Ovary (tissue), 9 donors: ENCODE results near the gene CST7. TPM values are rescaled to one million over a fixed set of nuclear protein-coding genes. Genes with fewer than 3 reads are reported as not detected.

Source experiments
- DNase-seq, 5 donors: peaks; one replicate each; pipeline ENCODE4 v3.0.0-alpha.2; 2019 to 2020
- H3K27ac ChIP-seq, 2 donors: fragments of 200-600 bp; one replicate each; pipeline versions ENCODE4 v1.5.1 to v1.8.0; 2019 to 2022
- H3K27me3 ChIP-seq: fragments of 200-600 bp; one replicate; pipeline ENCODE4 v1.8.0; 2022
- H3K36me3 ChIP-seq: fragments of 200-600 bp; sonication (generic); one replicate; pipeline ENCODE4 v1.5.1; 2019
- H3K4me1 ChIP-seq: one replicate; pipeline ENCODE4 v1.8.1; 2013; ENCODE audit warnings: mild to moderate bottlenecking, moderate library complexity; ENCODE audit not compliant: insufficient read depth
- H3K4me3 ChIP-seq: fragments of 200-600 bp; sonication (generic); one replicate; pipeline ENCODE4 v1.5.1; 2017
- H3K9me3 ChIP-seq, 2 donors: fragments of 200-600 bp in 1 of 2; sonication (generic) in 1 of 2; one replicate each; pipeline versions ENCODE4 v1.5.1 to v1.8.1; 2013 to 2019; ENCODE audit warnings: mild to moderate bottlenecking in 1 of 2, moderate library complexity in 1 of 2
- EP300 ChIP-seq: sonication (generic); formaldehyde crosslinking; IDR thresholded peaks from one replicate; pipeline ENCODE4 v1.6.1; 2017; ENCODE audit warnings: antibody characterized with exemption
- POLR2A ChIP-seq: fragments of 450-650 bp; IDR thresholded peaks from one replicate; pipeline ENCODE4 v1.6.1; 2017; ENCODE audit warnings: antibody characterized with exemption, mild to moderate bottlenecking, moderate library complexity
- WGBS, 3 donors: extraction: QIAGEN DNeasy Blood & Tissue Kit in 1 of 3; methylation state at CpG; one replicate each; pipeline versions ENCODE4 v1.1.5 to v1.1.7; 2013 to 2017; 5-methylcytosine and 5-hydroxymethylcytosine counted together
- intact Hi-C, 4 donors: fragments of 100-400 bp; cut with DNase I; formaldehyde crosslinking; loops; one replicate each; pipeline versions ENCODE4 v1.11.0 to v1.15.1; 2022 to 2023
- polyA plus RNA-seq, 2 donors: library from polyadenylated mRNA; stranded (reverse); fragments of 200-250 nt in 1 of 2; fragments of 350-450 nt in 1 of 2; fragmentation: Illumina TruSeq in 1 of 2; extraction: RNeasy Lipid Tissue Mini Kit (QIAGEN cat#74804) in 1 of 2; gene quantifications; one replicate each; pipeline ENCODE4 v1.2.3, GENCODE V29; 2013 to 2014
- total RNA-seq, 7 donors: library from RNA; depleted of rRNA in 2 of 7; stranded (reverse); fragments of >200 nt in 2 of 7; fragmentation: NEBNext Ultra II Directional in 3 of 7; extraction: Animal tissue kit (Norgen Biotek cat#: 25700) in 3 of 7; gene quantifications; one replicate each; pipeline versions ENCODE4 v1.1.0 to v1.2.4, GENCODE V29; 2016 to 2023
- TF ChIP-seq, protein P1 (sequence below), 3 donors: fragments of 450-650 bp in 2 of 3; fragments of 200-600 bp in 1 of 3; IDR thresholded peaks; one replicate each; pipeline versions ENCODE4 v1.5.1 to v1.8.0; 2016 to 2022; ENCODE audit warnings: antibody characterized with exemption in 3 of 3, mild to moderate bottlenecking in 1 of 3
- donor health status: DM: no; HTN: no; CAD: no; lungs with moderate emphysema.
- donor health status: DM: no; HTN: no; CAD: no.
- donor health status: Bipolar disorder and iron deficiency.
- donor health status: DM: yes; HTN: yes; CAD: no.
- donor health status: DM: no; HTN: no; CAD: no.
- donor health status: DM: yes; HTN: yes; CAD: no.

CST7 gene
- total and polyA plus RNA-seq, 9 donors: 0.48 to 5.9 (median 1.1) TPM; not detected in 1

DNA sequence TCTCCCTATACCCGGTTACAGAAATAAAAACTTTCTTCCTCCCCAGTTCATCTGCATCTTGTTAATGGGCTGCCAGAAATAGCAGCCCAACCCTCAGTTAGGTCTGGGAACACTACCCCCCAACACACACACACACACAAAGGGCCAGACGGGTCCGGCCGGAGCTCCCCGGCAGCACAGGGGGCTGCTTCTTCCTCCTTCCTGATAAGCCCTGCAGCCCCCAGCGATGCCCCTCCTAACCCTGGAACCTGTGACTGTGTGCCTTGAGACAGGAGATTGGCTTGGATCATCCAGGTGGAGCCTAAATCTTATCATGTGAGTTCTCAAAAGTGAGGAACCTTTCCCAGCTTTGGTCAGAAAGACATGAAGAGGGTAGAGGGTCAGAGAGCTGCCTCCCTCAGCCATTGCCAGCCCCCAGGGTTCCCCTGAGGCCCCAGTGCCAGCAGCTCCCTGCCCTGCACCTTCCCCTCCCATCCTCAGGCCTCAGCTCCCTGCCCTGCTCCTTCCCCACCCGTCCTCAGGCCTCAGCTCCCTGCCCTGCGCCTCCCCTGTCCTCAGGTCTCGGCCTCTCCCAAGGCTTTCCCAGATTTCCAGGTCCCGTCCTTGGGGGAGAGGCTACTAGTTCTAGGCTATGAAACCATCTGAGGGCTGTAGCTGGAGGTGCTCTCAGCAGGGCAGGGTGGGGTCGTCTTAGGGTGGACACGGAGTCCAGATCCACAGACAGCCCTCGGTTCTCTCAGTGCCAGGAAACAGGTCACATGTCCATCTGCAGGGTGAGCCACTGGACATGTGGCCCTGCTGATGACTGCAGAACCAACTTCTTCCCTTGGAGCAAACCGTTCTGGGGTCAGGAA, 34.5 kb upstream of the CST7 start:
- WGBS, 3 donors: 78 to 85% (median 82%) methylated on average over 14 of the region's 14 CpGs
- Histone ChIP-seq H3K36me3 (no peaks in the 10 kb centered on the region), H3K4me3 (no peak overlapping the region), H3K9me3 (no peaks in the 10 kb centered on the region), H3K27ac (no peak overlapping the region), H3K27me3 (no peaks in the 10 kb centered on the region), H3K4me1 (peaks cover 5% of the 10 kb centered on the region)
- intact Hi-C loops: no loop called here
- no peak for DNase-seq
- no peak for TF ChIP-seq POLR2A
- TF ChIP-seq EP300: no peak
- TF ChIP-seq, protein P1, sequence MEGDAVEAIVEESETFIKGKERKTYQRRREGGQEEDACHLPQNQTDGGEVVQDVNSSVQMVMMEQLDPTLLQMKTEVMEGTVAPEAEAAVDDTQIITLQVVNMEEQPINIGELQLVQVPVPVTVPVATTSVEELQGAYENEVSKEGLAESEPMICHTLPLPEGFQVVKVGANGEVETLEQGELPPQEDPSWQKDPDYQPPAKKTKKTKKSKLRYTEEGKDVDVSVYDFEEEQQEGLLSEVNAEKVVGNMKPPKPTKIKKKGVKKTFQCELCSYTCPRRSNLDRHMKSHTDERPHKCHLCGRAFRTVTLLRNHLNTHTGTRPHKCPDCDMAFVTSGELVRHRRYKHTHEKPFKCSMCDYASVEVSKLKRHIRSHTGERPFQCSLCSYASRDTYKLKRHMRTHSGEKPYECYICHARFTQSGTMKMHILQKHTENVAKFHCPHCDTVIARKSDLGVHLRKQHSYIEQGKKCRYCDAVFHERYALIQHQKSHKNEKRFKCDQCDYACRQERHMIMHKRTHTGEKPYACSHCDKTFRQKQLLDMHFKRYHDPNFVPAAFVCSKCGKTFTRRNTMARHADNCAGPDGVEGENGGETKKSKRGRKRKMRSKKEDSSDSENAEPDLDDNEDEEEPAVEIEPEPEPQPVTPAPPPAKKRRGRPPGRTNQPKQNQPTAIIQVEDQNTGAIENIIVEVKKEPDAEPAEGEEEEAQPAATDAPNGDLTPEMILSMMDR (IDR thresholded peaks at IDR 0.05): no peak

DNA sequence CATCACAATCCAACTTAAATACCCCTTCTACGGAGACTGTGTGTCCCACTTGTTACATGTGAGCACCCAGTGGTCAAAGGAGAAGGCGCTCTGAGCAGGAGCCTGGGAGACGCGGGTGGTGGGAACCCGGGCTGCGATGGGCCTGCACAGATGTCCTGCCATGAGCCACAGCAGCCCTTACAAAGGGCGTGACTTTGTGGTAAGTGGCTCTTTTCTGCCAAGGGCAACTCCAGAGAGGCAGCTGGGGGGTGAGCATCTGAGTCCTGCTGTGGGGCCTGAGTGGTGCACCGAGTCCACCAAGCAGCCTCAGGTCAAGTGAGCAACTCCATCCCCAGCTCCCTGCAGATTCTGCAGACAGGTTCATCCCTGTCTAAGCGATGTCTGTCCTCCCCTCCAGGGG, 33.6 kb upstream of the CST7 start:
- H3K9me3 ChIP-seq: no peaks in the 10 kb centered on the region

DNA sequence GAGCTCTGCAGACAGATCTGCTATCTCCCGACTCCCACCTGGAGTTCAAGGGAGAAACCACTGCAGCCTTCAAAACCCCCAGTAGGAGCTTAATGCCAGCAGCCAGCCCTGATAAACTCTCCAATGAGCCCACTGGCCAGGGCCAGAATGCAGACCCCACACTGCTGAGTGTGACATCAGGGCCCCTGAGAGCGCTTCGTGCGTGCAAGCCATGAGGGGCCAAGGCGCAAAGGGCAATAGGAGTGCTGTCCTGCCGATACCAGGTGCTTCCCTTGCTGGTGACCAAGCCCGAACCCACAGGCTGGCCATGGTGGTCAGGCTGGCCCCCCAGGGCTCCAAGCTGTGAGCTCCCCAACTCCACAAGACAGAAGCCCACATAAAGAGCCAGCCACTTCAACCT, 33.2 kb upstream of the CST7 start:
- Histone ChIP-seq H3K27ac (no peak overlapping the region), H3K36me3 (no peaks in the 10 kb centered on the region), H3K27me3 (no peaks in the 10 kb centered on the region), H3K9me3 (no peaks in the 10 kb centered on the region), H3K4me3 (no peak overlapping the region), H3K4me1 (peaks cover 12% of the 10 kb centered on the region)
- TF ChIP-seq EP300 (no peak), POLR2A (no peak)
- TF ChIP-seq, protein P1 (IDR thresholded peaks at IDR 0.05): no peak
- WGBS, 3 donors: 92 to 95% (median 93%) methylated on average over 7 of the region's 7 CpGs
- intact Hi-C loops: no loop called here
- no peak for DNase-seq

More for the DNA sequence above, 33.6 kb upstream of the CST7 start:
- no peak for DNase-seq
- no peak overlapping the region for H3K4me3 ChIP-seq
- H3K27me3 ChIP-seq: no peaks in the 10 kb centered on the region
- peaks cover 10% of the 10 kb centered on the region for H3K4me1 ChIP-seq
- WGBS, 3 donors: 91 to 93% (median 91%) methylated on average over 9 of the region's 9 CpGs
- TF ChIP-seq, protein P1 (IDR thresholded peaks at IDR 0.05): no peak
- no peak for TF ChIP-seq POLR2A
- no peak for TF ChIP-seq EP300
- intact Hi-C loops: no loop called here
- H3K27ac ChIP-seq: no peak overlapping the region
- no peaks in the 10 kb centered on the region for H3K36me3 ChIP-seq

DNA sequence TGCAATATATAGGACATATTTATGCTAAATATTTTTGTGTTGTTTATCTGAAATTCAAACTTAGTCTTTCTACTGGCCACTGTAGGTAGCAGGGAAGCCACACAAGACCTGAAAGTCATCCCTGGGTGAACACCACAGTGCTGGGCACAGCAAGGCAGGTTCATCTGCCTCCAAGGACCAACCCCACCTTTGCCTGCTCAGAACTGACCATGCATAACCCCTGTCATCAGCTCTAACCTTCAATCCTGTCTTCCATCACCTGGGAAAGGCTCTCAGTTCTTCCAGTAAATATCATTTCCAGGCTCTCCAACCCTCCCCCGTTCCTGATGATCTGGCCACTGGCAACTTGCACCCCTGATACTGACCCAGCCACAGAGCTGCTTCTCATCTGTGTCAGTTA, 32.7 kb upstream of the CST7 start:
- 85 to 87% (median 85%) methylated on average over 1 of the region's 1 CpG for WGBS, 3 donors
- Histone ChIP-seq H3K4me1 (peaks cover 15% of the 10 kb centered on the region), H3K27ac (no peak overlapping the region), H3K36me3 (no peaks in the 10 kb centered on the region), H3K9me3 (no peaks in the 10 kb centered on the region), H3K27me3 (no peaks in the 10 kb centered on the region), H3K4me3 (no peak overlapping the region)
- TF ChIP-seq EP300 (no peak), POLR2A (no peak)
- TF ChIP-seq, protein P1 (IDR thresholded peaks at IDR 0.05): no peak
- no peak for DNase-seq
- intact Hi-C loops: no loop called here
